ENCODE results near the gene GAGE12H.
"Not testable (repeated sequence)": the region's sequence is repeated elsewhere in the genome, so short reads cannot be mapped to it uniquely, and the experiment has no call there.

GAGE12H gene

GRCh38 chrX:49579649-49580048 lies at the start of gene GAGE12H:
Gene GAGE12H, plus strand, starts transcription at chrX:49579949. Its CDS starts 1,155 bp downstream, at chrX:49581104.
- not testable (repeated sequence) for DNase-seq (ENCODE audit: low read depth in 4 of 4, low spot score in 1 of 4)

- DNase-seq (ENCODE audit: low read depth in 4 of 4, low spot score in 1 of 4), result not testable (repeated sequence)
Measured at GRCh38 chrX:49531877-49532276, 47.9 kb upstream of the GAGE12H start, which contains the start of gene GAGE12C. Gene GAGE12C, plus strand, starts transcription at chrX:49532177. Its CDS starts 1,155 bp downstream, at chrX:49533332.

GRCh38 chrX:49541433-49541832 lies 38.3 kb upstream of the GAGE12H start, which contains the start of gene GAGE12D:
Gene GAGE12D, plus strand, starts transcription at chrX:49541733. Its CDS starts 1,155 bp downstream, at chrX:49542888.
- not testable (repeated sequence) for DNase-seq (ENCODE audit: low read depth in 4 of 4, low spot score in 1 of 4)

- DNase-seq (ENCODE audit: low read depth in 4 of 4, low spot score in 1 of 4), result not testable (repeated sequence)
Measured at GRCh38 chrX:49550989-49551388, 28.8 kb upstream of the GAGE12H start, which contains the start of gene GAGE12E. Gene GAGE12E, plus strand, starts transcription at chrX:49551289. Its CDS starts 1,155 bp downstream, at chrX:49552444.

- DNase-seq (ENCODE audit: low read depth in 4 of 4, low spot score in 1 of 4), result not testable (repeated sequence)
Measured at GRCh38 chrX:49560542-49560941, 19.2 kb upstream of the GAGE12H start, which contains the start of gene GAGE12F. Gene GAGE12F, plus strand, starts transcription at chrX:49560842. Its CDS starts 1,155 bp downstream, at chrX:49561997.

GRCh38 chrX:49568728-49569127 lies 11.0 kb upstream of the GAGE12H start:
- DNase-seq (ENCODE audit: low read depth in 4 of 4, low spot score in 1 of 4), result not testable (repeated sequence)

- DNase-seq (ENCODE audit: low read depth in 4 of 4, low spot score in 1 of 4), result not testable (repeated sequence)
Measured at GRCh38 chrX:49569152-49569551, 10.6 kb upstream of the GAGE12H start.

GRCh38 chrX:49570100-49570499 lies 9.6 kb upstream of the GAGE12H start, which contains the start of gene GAGE12G:
Gene GAGE12G, plus strand, starts transcription at chrX:49570400. Its CDS starts 1,155 bp downstream, at chrX:49571555.
- not testable (repeated sequence) for DNase-seq (ENCODE audit: low read depth in 4 of 4, low spot score in 1 of 4)

GRCh38 chrX:49589196-49589595 lies 9.4 kb downstream of the GAGE12H start, which contains the start of gene GAGE2A:
Gene GAGE2A, plus strand, starts transcription at chrX:49589496. Its CDS starts 1,155 bp downstream, at chrX:49590651.
- not testable (repeated sequence) for DNase-seq (ENCODE audit: low read depth in 4 of 4, low spot score in 1 of 4)

GRCh38 chrX:49589769-49590478 lies 10.2 kb downstream of the GAGE12H start:
- DNase-seq (ENCODE audit: low read depth in 4 of 4, low spot score in 1 of 4), result not testable (repeated sequence)

- not testable (repeated sequence) for DNase-seq (ENCODE audit: low read depth in 4 of 4, low spot score in 1 of 4)
Measured at GRCh38 chrX:49590488-49590887, 10.7 kb downstream of the GAGE12H start.

- DNase-seq (ENCODE audit: low read depth in 4 of 4, low spot score in 1 of 4), result not testable (repeated sequence)
Measured at GRCh38 chrX:49598720-49599119, 19.0 kb downstream of the GAGE12H start, which contains the start of gene GAGE1. Gene GAGE1, plus strand, starts transcription at chrX:49599020. Its CDS starts 1,155 bp downstream, at chrX:49600175.

GRCh38 chrX:49610718-49611310 lies 31.1 kb downstream of the GAGE12H start:
- no peak for DNase-seq (ENCODE audit: low read depth in 4 of 4, low spot score in 1 of 4)

GRCh38 chrX:49618574-49618973 lies 38.8 kb downstream of the GAGE12H start:
- DNase-seq (ENCODE audit: low read depth in 4 of 4, low spot score in 1 of 4), result no peak

GRCh38 chrX:49627086-49627777 lies 47.5 kb downstream of the GAGE12H start:
- DNase-seq (ENCODE audit: low read depth in 4 of 4, low spot score in 1 of 4), result peak in 2 of 4 experiments; percentile 2 to 7
